ENCODE data around the gene TUBB2B. TPM values are rescaled to one million over a fixed set of nuclear protein-coding genes. Genes with fewer than 3 reads are reported as not detected.

TUBB2B gene
- total RNA-seq, 1 experiment from 2014 or later: 0.86 TPM

DNA sequence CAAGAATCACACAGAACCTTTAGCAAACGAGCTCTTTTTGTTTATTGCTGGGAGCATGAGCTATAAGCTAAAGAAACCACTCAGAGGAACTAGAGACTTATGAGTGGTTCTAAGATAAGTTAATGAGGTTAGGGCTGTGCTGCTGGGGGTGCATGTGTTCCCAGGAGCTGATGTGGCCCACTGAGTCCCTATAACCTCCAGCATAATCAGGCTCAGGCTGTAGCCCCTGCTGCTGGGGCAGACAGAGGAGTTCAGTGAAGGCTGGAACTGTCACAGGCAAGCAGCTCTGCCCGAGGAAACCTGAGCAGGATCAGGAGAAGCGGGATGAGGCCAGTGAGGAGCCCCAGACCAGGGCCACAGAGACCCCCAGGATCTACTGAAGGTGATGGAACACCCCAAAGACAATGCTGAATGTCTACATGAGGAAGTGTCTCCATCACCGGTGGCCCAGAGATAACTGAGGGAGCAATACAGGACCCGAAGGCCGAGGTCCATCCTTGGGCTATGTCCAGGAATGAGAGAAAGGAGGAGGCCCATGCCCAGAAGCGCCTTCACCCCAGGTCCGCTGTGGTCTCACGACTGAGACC, 17.3 kb downstream of the TUBB2B start:
- DNase-seq (ENCODE audit: low read depth, low spot score) (no peak), ATAC-seq (no peak)
- H4K20me1 ChIP-seq (ENCODE audit: insufficient read depth): no peaks in the 10 kb centered on the region
- no peaks in the 10 kb centered on the region for H3K9me3 ChIP-seq (ENCODE audit: control insufficient read depth in 1 of 2, insufficient read depth in 1 of 2, low read depth in 1 of 2, low read length in 2 of 2)
- H3K79me2 ChIP-seq (ENCODE audit: insufficient read depth, low read length): no peaks in the 10 kb centered on the region
- RAD21 ChIA-PET (ENCODE audit: low non-redundant PET in 1 of 2, low total read pairs in 2 of 2, uncharacterized antibody in 2 of 2, unreplicated experiment in 2 of 2): no interaction called here
- H3K9ac ChIP-seq (ENCODE audit: low read length): peak overlapping the region; percentile 59
- CTCF ChIA-PET: interaction anchor here (1.1 kb wide), 1 partner anchor 41 kb away, joined by 3 read pairs; no protein-coding TSS in a partner anchor
- intact Hi-C loops (cut with micrococcal nuclease): no loop called here
- no peak overlapping the region for H2AFZ ChIP-seq (ENCODE audit: low read depth, low read length, poor library complexity, severe bottlenecking)
- no TSS peak for BruUV-seq (replicated peaks)
- POLR2A ChIA-PET: interaction anchor here (0.6 to 1.4 kb wide), 2 partner anchors 52 to 211 kb away, joined by 4 to 6 read pairs; partner anchors contain the start of gene TUBB2A
- peak overlapping the region; percentile 61 for H3K27ac ChIP-seq (ENCODE audit: low read depth, low read length)
- no peaks in the 10 kb centered on the region for H3K9me2 ChIP-seq (ENCODE audit: insufficient read depth)
- H3K4me3 ChIP-seq (replicated peaks in 1 of 2; ENCODE audit: low read depth in 1 of 2, low read length in 2 of 2): peak overlapping the region in 1 of 2 experiments; percentile 49; a peak in 1 of 4 replicates
- H3K27me3 ChIP-seq (ENCODE audit: insufficient read depth, low read length): no peaks in the 10 kb centered on the region
- no peaks in the 10 kb centered on the region for H3K36me3 ChIP-seq (ENCODE audit: control insufficient read depth in 1 of 2, insufficient read depth in 2 of 2, low read length in 2 of 2)
- peaks cover 12 to 34% of the 10 kb centered on the region in 2 experiments for H3K4me1 ChIP-seq (ENCODE audit: control insufficient read depth in 1 of 2, insufficient read depth in 2 of 2, low read length in 2 of 2)
- peak overlapping the region; percentile 79 for H3K4me2 ChIP-seq (ENCODE audit: low read length)
- TF ChIP-seq EGR1 (IDR thresholded peaks at IDR 0.05; ENCODE audit: low read depth): no peak
- no peak for TF ChIP-seq POLR2AphosphoS5 (IDR thresholded peaks at IDR 0.05; ENCODE audit: low read depth, low read length)
- no peak for TF ChIP-seq TCF7L2 (IDR thresholded peaks at IDR 0.05; ENCODE audit: borderline replicate concordance, extremely low read depth, insufficient read depth, insufficient read length)
- TF ChIP-seq JUND (IDR thresholded peaks at IDR 0.05): no peak
- TF ChIP-seq, protein P1, sequence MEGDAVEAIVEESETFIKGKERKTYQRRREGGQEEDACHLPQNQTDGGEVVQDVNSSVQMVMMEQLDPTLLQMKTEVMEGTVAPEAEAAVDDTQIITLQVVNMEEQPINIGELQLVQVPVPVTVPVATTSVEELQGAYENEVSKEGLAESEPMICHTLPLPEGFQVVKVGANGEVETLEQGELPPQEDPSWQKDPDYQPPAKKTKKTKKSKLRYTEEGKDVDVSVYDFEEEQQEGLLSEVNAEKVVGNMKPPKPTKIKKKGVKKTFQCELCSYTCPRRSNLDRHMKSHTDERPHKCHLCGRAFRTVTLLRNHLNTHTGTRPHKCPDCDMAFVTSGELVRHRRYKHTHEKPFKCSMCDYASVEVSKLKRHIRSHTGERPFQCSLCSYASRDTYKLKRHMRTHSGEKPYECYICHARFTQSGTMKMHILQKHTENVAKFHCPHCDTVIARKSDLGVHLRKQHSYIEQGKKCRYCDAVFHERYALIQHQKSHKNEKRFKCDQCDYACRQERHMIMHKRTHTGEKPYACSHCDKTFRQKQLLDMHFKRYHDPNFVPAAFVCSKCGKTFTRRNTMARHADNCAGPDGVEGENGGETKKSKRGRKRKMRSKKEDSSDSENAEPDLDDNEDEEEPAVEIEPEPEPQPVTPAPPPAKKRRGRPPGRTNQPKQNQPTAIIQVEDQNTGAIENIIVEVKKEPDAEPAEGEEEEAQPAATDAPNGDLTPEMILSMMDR (IDR thresholded peaks at IDR 0.05 in 2 of 3, conservative IDR thresholded peaks at IDR 0.05 in 1 of 3; ENCODE audit: borderline replicate concordance in 1 of 3, insufficient read depth in 1 of 3, low read depth in 2 of 3, low read length in 2 of 3): no peak

All from HCT116 (cell line).